IMR-90 (cell line): ENCODE results near the gene ADGRL4. TPM values are rescaled to one million over a fixed set of nuclear protein-coding genes. Genes with fewer than 3 reads are reported as not detected.

Source experiments
- ATAC-seq: fragments of 200-7000 bp; cut with Tn5 transposase; 2 replicates; pipeline ENCODE4 v1.9.1; 2020; ENCODE audit warnings: low read depth, mild to moderate bottlenecking, moderate library complexity
- BruUV-seq: library from RNA; stranded (reverse); fragments of 400-500 nt; replicated peaks from 2 replicates; lab custom pipeline; 2021; lab: Mats Ljungman, UMichigan
- CTCF ChIA-PET: fragments of 300-600 bp; formaldehyde crosslinking; extraction: SDS; loops from one replicate; lab custom pipeline; 2021; ENCODE audit warnings: antibody characterized with exemption; lab: Yijun Ruan, JAX
- POLR2A ChIA-PET: fragments of 300-600 bp; sonication (Branson Sonifier 250); formaldehyde crosslinking; loops from one replicate; lab custom pipeline; 2022; ENCODE audit warnings: antibody characterized with exemption; ENCODE audit not compliant: unreplicated experiment; lab: Charles Lee
- DNase-seq: peaks from one replicate; pipeline ENCODE4 v3.0.0; 2013
- H2AFZ ChIP-seq: replicated peaks from 2 replicates; pipeline ENCODE3; 2013; ENCODE audit warnings: low read length, mild to moderate bottlenecking; ENCODE audit not compliant: poor library complexity
- H2AK5ac ChIP-seq: 2 replicates; pipeline ENCODE4 v1.6.1; 2013; ENCODE audit warnings: low read depth, low read length, inconsistent platforms
- H2AK9ac ChIP-seq: replicated peaks from 2 replicates; pipeline ENCODE3; 2013; ENCODE audit warnings: mild to moderate bottlenecking, low read depth, low read length, moderate library complexity; ENCODE audit not compliant: poor library complexity
- H2BK120ac ChIP-seq: 2 replicates; pipeline ENCODE4 v1.6.1; 2013; ENCODE audit warnings: low read depth, low read length, inconsistent platforms
- H2BK15ac ChIP-seq: 3 replicates; pipeline ENCODE4 v1.6.1; 2013; ENCODE audit warnings: low read depth, low read length, inconsistent platforms
- H2BK20ac ChIP-seq: 2 replicates; pipeline ENCODE4 v1.6.1; 2013; ENCODE audit warnings: low read depth, mild to moderate bottlenecking, inconsistent platforms, low read length, moderate library complexity
- H2BK5ac ChIP-seq: 2 replicates; pipeline ENCODE4 v1.6.1; 2013; ENCODE audit warnings: mild to moderate bottlenecking, low read depth, low read length, inconsistent platforms; ENCODE audit not compliant: poor library complexity, severe bottlenecking
- H3K14ac ChIP-seq: replicated peaks from 2 replicates; pipeline ENCODE4 v1.6.1; 2013; ENCODE audit warnings: low read depth, low read length, inconsistent platforms
- H3K18ac ChIP-seq: 2 replicates; pipeline ENCODE4 v1.6.1; 2013; ENCODE audit warnings: low read depth, low read length, control low read depth
- H3K23ac ChIP-seq: 2 replicates; pipeline ENCODE4 v1.6.1; 2013; ENCODE audit warnings: low read depth, low read length, inconsistent platforms
- H3K27ac ChIP-seq: 2 replicates; pipeline ENCODE4 v1.5.1; 2013; ENCODE audit warnings: mild to moderate bottlenecking, control low read depth, low read length; ENCODE audit not compliant: insufficient read depth
- H3K27me3 ChIP-seq: 2 replicates; pipeline ENCODE4 v1.6.1; 2013; ENCODE audit warnings: low read length; ENCODE audit not compliant: control insufficient read depth, insufficient read depth
- H3K36me3 ChIP-seq: 2 replicates; pipeline ENCODE4 v1.6.1; 2013; ENCODE audit warnings: low read length, mixed read lengths; ENCODE audit not compliant: control insufficient read depth, insufficient read depth
- H3K4ac ChIP-seq: 2 replicates; pipeline ENCODE4 v1.6.1; 2013; ENCODE audit warnings: low read depth, low read length, inconsistent platforms
- H3K4me1 ChIP-seq: 2 replicates; pipeline ENCODE4 v1.6.1; 2013; ENCODE audit warnings: low read length, mixed read lengths; ENCODE audit not compliant: control insufficient read depth, insufficient read depth
- H3K4me2 ChIP-seq: 2 replicates; pipeline ENCODE4 v1.6.1; 2013; ENCODE audit warnings: low read depth, mild to moderate bottlenecking, control low read depth, low read length, moderate library complexity
- H3K4me3 ChIP-seq: 2 replicates; pipeline ENCODE4 v1.5.1; 2013; ENCODE audit warnings: low read depth, mild to moderate bottlenecking, control low read depth, low read length, moderate library complexity; ENCODE audit not compliant: insufficient read depth
- H3K56ac ChIP-seq: 2 replicates; pipeline ENCODE4 v1.6.1; 2013; ENCODE audit warnings: low read length, inconsistent platforms; ENCODE audit not compliant: insufficient read depth; ENCODE audit errors: extremely low read depth
- H3K79me1 ChIP-seq, 2 experiments: 2 replicates each; pipeline ENCODE4 v1.6.1; 2013; ENCODE audit warnings: low read length in 2 of 2, inconsistent platforms in 1 of 2, low read depth in 1 of 2
- H3K9ac ChIP-seq: 2 replicates; pipeline ENCODE4 v1.6.1; 2013; ENCODE audit warnings: low read depth, low read length, control low read depth
- H3K9me1 ChIP-seq: 2 replicates; pipeline ENCODE4 v1.6.1; 2013; ENCODE audit warnings: low read length, inconsistent platforms; ENCODE audit not compliant: insufficient read depth
- H3K9me3 ChIP-seq: 2 replicates; pipeline ENCODE4 v1.6.1; 2013; ENCODE audit warnings: low read length; ENCODE audit not compliant: control insufficient read depth, insufficient read depth
- H4K20me1 ChIP-seq: 2 replicates; pipeline ENCODE4 v1.6.1; 2013; ENCODE audit warnings: low read length, inconsistent platforms; ENCODE audit not compliant: insufficient read depth
- H4K5ac ChIP-seq: 2 replicates; pipeline ENCODE4 v1.6.1; 2013; ENCODE audit warnings: mild to moderate bottlenecking, low read depth, low read length, control low read depth
- H4K8ac ChIP-seq, 2 experiments: 2 replicates each; pipeline ENCODE4 v1.6.1; 2013; ENCODE audit warnings: low read depth in 2 of 2, low read length in 2 of 2, control low read depth in 1 of 2, inconsistent platforms in 1 of 2
- H4K91ac ChIP-seq: 2 replicates; pipeline ENCODE4 v1.6.1; 2013; ENCODE audit warnings: low read depth, low read length, inconsistent platforms; ENCODE audit not compliant: insufficient read depth
- BHLHE40 ChIP-seq: fragments of 150-350 bp; IDR thresholded peaks from 2 replicates; pipeline ENCODE4 v1.6.1; 2016; ENCODE audit warnings: mild to moderate bottlenecking, low read depth, low read length
- CEBPB ChIP-seq: IDR thresholded peaks from 2 replicates; pipeline ENCODE4 v1.6.1; 2012; ENCODE audit warnings: low read depth, low read length, improper control_type of control experiment
- CTCF ChIP-seq: conservative IDR thresholded peaks from 2 replicates; pipeline ENCODE4 v1.5.1; 2012; ENCODE audit warnings: mild to moderate bottlenecking, low read depth, low read length, improper control_type of control experiment
- ELK1 ChIP-seq: fragments of 150-350 bp; IDR thresholded peaks from 2 replicates; pipeline ENCODE4 v1.6.1; 2016; ENCODE audit warnings: low read depth, mild to moderate bottlenecking, low read length, moderate library complexity, borderline replicate concordance
- FOS ChIP-seq: fragments of 150-350 bp; IDR thresholded peaks from 2 replicates; pipeline ENCODE4 v1.6.1; 2016; ENCODE audit warnings: low read depth, low read length
- MAFK ChIP-seq: IDR thresholded peaks from 2 replicates; pipeline ENCODE4 v1.6.1; 2012; ENCODE audit warnings: low read depth, low read length, improper control_type of control experiment
- MAZ ChIP-seq: IDR thresholded peaks from 2 replicates; pipeline ENCODE4 v1.6.1; 2012; ENCODE audit warnings: low read depth, mild to moderate bottlenecking, low read length, improper control_type of control experiment, moderate library complexity, borderline replicate concordance
- MXI1 ChIP-seq: IDR thresholded peaks from 2 replicates; pipeline ENCODE4 v1.6.1; 2012; ENCODE audit warnings: low read depth, mild to moderate bottlenecking, low read length, moderate library complexity, borderline replicate concordance
- NFE2L2 ChIP-seq: fragments of 150-350 bp; IDR thresholded peaks from 2 replicates; pipeline ENCODE4 v1.6.1; 2016; ENCODE audit warnings: low read depth, mild to moderate bottlenecking, low read length
- POLR2A ChIP-seq: IDR thresholded peaks from 2 replicates; pipeline ENCODE4 v1.6.1; 2012; ENCODE audit warnings: mild to moderate bottlenecking, low read depth, low read length
- RAD21 ChIP-seq: IDR thresholded peaks from 2 replicates; pipeline ENCODE4 v1.6.1; 2012; ENCODE audit warnings: low read length, improper control_type of control experiment
- RCOR1 ChIP-seq: IDR thresholded peaks from 2 replicates; pipeline ENCODE4 v1.6.1; 2012; ENCODE audit warnings: mild to moderate bottlenecking, low read length, improper control_type of control experiment; ENCODE audit not compliant: insufficient replicate concordance
- RFX5 ChIP-seq: IDR thresholded peaks from 2 replicates; pipeline ENCODE4 v1.8.0; 2012; ENCODE audit warnings: low read depth, mild to moderate bottlenecking, low read length, moderate library complexity
- USF2 ChIP-seq: fragments of 150-350 bp; IDR thresholded peaks from 2 replicates; pipeline ENCODE4 v1.6.1; 2017; ENCODE audit warnings: mild to moderate bottlenecking, antibody characterized with exemption, low read length, low read depth
- WGBS, 2 experiments: methylation state at CpG; one replicate each; pipeline versions ENCODE4 v1.1.5 to v1.1.7; 2013; ENCODE audit warnings: missing lambda C conversion rate in 2 of 2; ENCODE audit not compliant: insufficient read length in 1 of 2; ENCODE audit errors: extremely low coverage in 2 of 2; 5-methylcytosine and 5-hydroxymethylcytosine counted together
- dilution Hi-C: fragments of 300-500 bp; cut with HindIII; formaldehyde crosslinking; loops from one replicate; pipeline ENCODE4 v1.14.3; 2018; ENCODE audit warnings: low sequenced_read_pairs; ENCODE audit not compliant: unreplicated experiment
- in situ Hi-C: fragments of 300-500 bp; cut with MboI; formaldehyde crosslinking; loops from 3 replicates; pipeline ENCODE4 v1.14.3; 2019; ENCODE audit warnings: low sequenced_read_pairs, inconsistent platforms, mixed read lengths
- intact Hi-C: fragments of 100-400 bp; cut with micrococcal nuclease; formaldehyde crosslinking; loops from 2 replicates; pipeline ENCODE4 v1.10.0; 2022
- polyA plus RNA-seq, 3 experiments: library from polyadenylated mRNA; depleted of rRNA; stranded (reverse); fragments of >200 nt; gene quantifications; 2 replicates each; pipeline ENCODE4 v1.2.3, GENCODE V29; 2012; ENCODE audit warnings: low replicate concordance in 1 of 3
- total RNA-seq: library from RNA; depleted of rRNA; stranded (reverse); fragments of >200 nt; gene quantifications from 2 replicates; pipeline ENCODE4 v1.2.3, GENCODE V29; 2012

ADGRL4 gene
- total and polyA plus RNA-seq, 2 of the 4 experiments (the other 2 are of a cell fraction): 3.2 to 4.5 TPM

GRCh38 chr1:79040424-79041082 is 34.0 kb upstream of the ADGRL4 start:
- no peak overlapping the region for H2AK9ac ChIP-seq
- H3K9me3 ChIP-seq: peaks cover 9% of the 10 kb centered on the region
- H3K56ac ChIP-seq: peak overlapping the region; percentile 16; the same call in 1 of the 2 replicates
- no peak overlapping the region for H3K23ac ChIP-seq
- ATAC-seq: peak; percentile 37; the same call in 1 of the 2 replicates
- peak overlapping the region; percentile 83 for H4K5ac ChIP-seq
- BruUV-seq: no TSS peak
- no peak overlapping the region for H2AFZ ChIP-seq
- peak overlapping the region in 1 of 2 experiments; percentile 10; a peak in 1 of 4 replicates for H4K8ac ChIP-seq
- intact Hi-C loops: no loop called here
- 0 out of 2 replicates have a peak, but pooled peaks cover 6% of the 10 kb centered on the region for H3K9me1 ChIP-seq
- peak overlapping the region; percentile 60; the same call in 1 of the 2 replicates for H3K9ac ChIP-seq
- H4K91ac ChIP-seq: no peak overlapping the region
- H3K4me2 ChIP-seq: peak overlapping the region; percentile 99
- H2AK5ac ChIP-seq: 0 out of 2 replicates have a peak overlapping the region, but pooled peaks have one; percentile 23
- H3K18ac ChIP-seq: peak overlapping the region; percentile 87
- H3K4me1 ChIP-seq: peaks cover 4% of the 10 kb centered on the region
- H4K20me1 ChIP-seq: no peaks in the 10 kb centered on the region
- CTCF ChIA-PET: interaction anchor here (0.6 to 1.3 kb wide), 3 partner anchors 20 to 124 kb away, joined by 3 to 5 read pairs (median 3); no protein-coding TSS in a partner anchor
- peak overlapping the region; percentile 16; the same call in 1 of the 3 replicates for H2BK15ac ChIP-seq
- H2BK5ac ChIP-seq: peak overlapping the region; percentile 64
- POLR2A ChIA-PET: no interaction called here
- no peaks in the 10 kb centered on the region for H3K79me1 ChIP-seq
- no peak overlapping the region; the same call in 1 of the 2 replicates for H3K4ac ChIP-seq
- dilution Hi-C loops: no loop called here
- peak overlapping the region; percentile 61; the same call in 1 of the 2 replicates for H3K4me3 ChIP-seq
- peak; percentile 16 for DNase-seq
- peak overlapping the region; percentile 64 for H2BK120ac ChIP-seq
- H3K27me3 ChIP-seq: no peaks in the 10 kb centered on the region
- no peak overlapping the region; the same call in 1 of the 2 replicates for H3K27ac ChIP-seq
- H3K36me3 ChIP-seq: no peaks in the 10 kb centered on the region
- 100% methylated on average over 1 of the region's 10 CpGs for WGBS, 2 experiments
- peak overlapping the region; percentile 40; the same call in 1 of the 2 replicates for H2BK20ac ChIP-seq
- in situ Hi-C loops: no loop called here
- H3K14ac ChIP-seq: no peak overlapping the region; the same call in 1 of the 2 replicates
- TF ChIP-seq RCOR1 (no peak), RAD21 (no peak), CTCF (no peak), RFX5 (no peak), FOS (no peak), BHLHE40 (no peak), POLR2A (no peak), NFE2L2 (no peak), CEBPB (no peak), MAFK (no peak), MXI1 (no peak), MAZ (no peak), ELK1 (no peak), USF2 (no peak)
